Measurements from ENCODE around the gene MBTD1. TPM values are rescaled to one million over a fixed set of nuclear protein-coding genes. Genes with fewer than 3 reads are reported as not detected.

The MBTD1 gene
- total and polyA plus RNA-seq, 9 of the 15 experiments (the other 6 are each of a cell fraction or from before 2014, with no cell fraction given): 2.1 to 26.3 (median 13.3) TPM

- TF ChIP-seq SPI1 (IDR thresholded peaks at IDR 0.05; ENCODE audit: borderline replicate concordance, low read depth, low read length): peak; percentile 70
- peak in 1 of 2 experiments; percentile 11; a peak in 2 of 4 replicates for TF ChIP-seq NRF1 (conservative IDR thresholded peaks at IDR 0.05 in 1 of 2, IDR thresholded peaks at IDR 0.05 in 1 of 2)
- TF ChIP-seq FOXA3 (CRISPR knock-in tag; conservative IDR thresholded peaks at IDR 0.05 in 1 of 2, IDR thresholded peaks at IDR 0.05 in 1 of 2): peak in 1 of 2 experiments; percentile 52; a peak in 1 of 4 replicates
- peak; percentile 73; the same call in 1 of the 2 replicates for TF ChIP-seq MGA (IDR thresholded peaks at IDR 0.05)
- TF ChIP-seq ETS1 (conservative IDR thresholded peaks at IDR 0.05; ENCODE audit: control insufficient read depth, low read depth, low read length): peak; percentile 84; the same call in 1 of the 2 replicates
- TF ChIP-seq CBFB (CRISPR knock-in tag; IDR thresholded peaks at IDR 0.05): no peak
- no peak for TF ChIP-seq ZNF551 (CRISPR knock-in tag; IDR thresholded peaks at IDR 0.05)
- TF ChIP-seq, protein P1, sequence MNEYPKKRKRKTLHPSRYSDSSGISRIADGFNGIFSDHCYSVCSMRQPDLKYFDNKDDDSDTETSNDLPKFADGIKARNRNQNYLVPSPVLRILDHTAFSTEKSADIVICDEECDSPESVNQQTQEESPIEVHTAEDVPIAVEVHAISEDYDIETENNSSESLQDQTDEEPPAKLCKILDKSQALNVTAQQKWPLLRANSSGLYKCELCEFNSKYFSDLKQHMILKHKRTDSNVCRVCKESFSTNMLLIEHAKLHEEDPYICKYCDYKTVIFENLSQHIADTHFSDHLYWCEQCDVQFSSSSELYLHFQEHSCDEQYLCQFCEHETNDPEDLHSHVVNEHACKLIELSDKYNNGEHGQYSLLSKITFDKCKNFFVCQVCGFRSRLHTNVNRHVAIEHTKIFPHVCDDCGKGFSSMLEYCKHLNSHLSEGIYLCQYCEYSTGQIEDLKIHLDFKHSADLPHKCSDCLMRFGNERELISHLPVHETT (CRISPR knock-in tag; conservative IDR thresholded peaks at IDR 0.05 in 1 of 2, IDR thresholded peaks at IDR 0.05 in 1 of 2): no peak
- TF ChIP-seq MCM3 (IDR thresholded peaks at IDR 0.05): no peak
- TF ChIP-seq FUS (optimal IDR thresholded peaks at IDR 0.05; ENCODE audit: low read depth, low read length): peak; percentile 0
- TF ChIP-seq SNIP1 (IDR thresholded peaks at IDR 0.05; ENCODE audit: low read depth): no peak
- TF ChIP-seq BRD9 (IDR thresholded peaks at IDR 0.05; ENCODE audit: low read depth, partially characterized antibody): peak; percentile 19
These were observed 93.5 kb downstream of the MBTD1 start, which contains the start of gene NME2 (continued) for GRCh38 chr17:51166198-51166986.
